CD1c-positive myeloid dendritic cell (primary cell): ENCODE results near the gene MAGED4B.
"Not testable (repeated sequence)": the region's sequence is repeated elsewhere in the genome, so short reads cannot be mapped to it uniquely, and the experiment has no call there.

Experiments used
- DNase-seq: peaks from one replicate; pipeline ENCODE4 v3.0.0-alpha.2; 2016; ENCODE audit errors: extremely low spot score

MAGED4B gene, protein sequence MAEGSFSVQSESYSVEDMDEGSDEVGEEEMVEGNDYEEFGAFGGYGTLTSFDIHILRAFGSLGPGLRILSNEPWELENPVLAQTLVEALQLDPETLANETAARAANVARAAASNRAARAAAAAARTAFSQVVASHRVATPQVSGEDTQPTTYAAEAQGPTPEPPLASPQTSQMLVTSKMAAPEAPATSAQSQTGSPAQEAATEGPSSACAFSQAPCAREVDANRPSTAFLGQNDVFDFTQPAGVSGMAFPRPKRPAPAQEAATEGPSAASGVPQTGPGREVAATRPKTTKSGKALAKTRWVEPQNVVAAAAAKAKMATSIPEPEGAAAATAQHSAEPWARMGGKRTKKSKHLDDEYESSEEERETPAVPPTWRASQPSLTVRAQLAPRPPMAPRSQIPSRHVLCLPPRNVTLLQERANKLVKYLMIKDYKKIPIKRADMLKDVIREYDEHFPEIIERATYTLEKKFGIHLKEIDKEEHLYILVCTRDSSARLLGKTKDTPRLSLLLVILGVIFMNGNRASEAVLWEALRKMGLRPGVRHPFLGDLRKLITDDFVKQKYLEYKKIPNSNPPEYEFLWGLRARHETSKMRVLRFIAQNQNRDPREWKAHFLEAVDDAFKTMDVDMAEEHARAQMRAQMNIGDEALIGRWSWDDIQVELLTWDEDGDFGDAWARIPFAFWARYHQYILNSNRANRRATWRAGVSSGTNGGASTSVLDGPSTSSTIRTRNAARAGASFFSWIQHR

DNA sequence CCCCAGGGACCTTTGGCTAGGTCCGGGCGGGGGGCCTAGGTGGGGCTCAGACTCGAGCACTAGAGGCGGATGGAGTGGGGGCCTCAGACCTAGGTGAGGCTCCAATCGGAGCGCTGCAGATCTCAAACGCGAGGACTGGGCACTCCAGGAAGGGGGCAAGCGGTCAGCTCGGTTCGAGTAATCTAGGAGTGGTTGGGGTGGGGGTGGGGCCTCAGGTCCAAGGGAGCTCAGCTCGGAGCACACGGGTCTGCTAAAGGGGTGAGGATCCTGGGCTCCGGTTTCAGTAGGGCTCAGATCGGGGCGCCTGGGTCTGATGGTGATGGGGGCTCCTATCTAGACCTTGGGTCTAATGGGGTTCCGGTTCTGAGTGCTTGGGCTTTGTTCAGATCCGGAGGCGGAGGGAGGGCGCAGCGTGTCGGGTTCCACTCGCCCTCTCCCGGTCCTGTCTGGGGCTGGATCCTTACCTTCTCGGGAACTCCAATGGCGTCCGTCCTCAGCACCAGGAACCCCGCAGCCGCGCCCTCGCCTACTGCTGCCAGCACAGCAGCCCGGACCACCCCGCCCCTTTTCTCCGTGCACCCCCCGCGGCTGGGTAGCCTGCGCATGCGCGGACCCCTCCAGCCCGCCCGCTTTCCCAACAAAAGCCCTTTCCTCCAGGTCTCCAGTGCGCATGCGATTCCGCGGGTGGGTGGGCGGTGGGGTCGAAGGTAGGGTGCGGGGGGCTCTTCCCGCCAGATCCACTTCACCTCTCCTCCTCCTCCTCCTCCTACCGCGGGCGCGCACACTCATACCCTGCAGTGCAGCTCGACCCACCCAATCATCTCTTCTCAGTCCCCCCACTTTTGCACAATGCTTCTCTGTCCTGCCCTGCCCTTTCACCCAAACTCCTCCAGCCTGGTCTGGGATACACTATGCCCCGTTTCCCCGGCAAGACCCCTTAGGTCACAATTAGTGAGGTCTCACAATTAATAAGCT is at the start of gene MAGED4B:
Gene MAGED4B, minus strand, starts transcription at position 518 of the 975 bp plus-strand sequence. CDS start 1,011 bp downstream, outside the sequence.
- not testable (repeated sequence) for DNase-seq

DNA sequence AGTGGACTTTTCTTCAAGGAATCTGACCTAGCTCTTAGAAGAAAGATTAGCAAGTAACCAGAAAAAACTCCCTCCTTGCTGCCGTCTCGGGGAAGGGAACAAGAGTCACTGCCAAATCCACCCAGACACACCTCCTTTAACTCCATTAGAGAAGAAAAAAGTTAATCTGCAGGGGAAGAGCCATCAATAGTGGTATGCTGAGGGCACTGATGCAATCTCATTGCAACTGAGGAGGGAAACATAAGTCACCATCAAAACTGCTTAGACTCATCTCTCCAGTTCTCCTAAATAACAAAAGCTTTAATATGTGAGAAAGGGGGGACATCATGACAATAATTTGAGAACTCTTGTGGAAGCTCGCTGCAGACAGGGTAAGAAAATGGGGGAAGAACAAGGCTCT is 49.3 kb upstream of the MAGED4B start:
- no peak for DNase-seq

DNA sequence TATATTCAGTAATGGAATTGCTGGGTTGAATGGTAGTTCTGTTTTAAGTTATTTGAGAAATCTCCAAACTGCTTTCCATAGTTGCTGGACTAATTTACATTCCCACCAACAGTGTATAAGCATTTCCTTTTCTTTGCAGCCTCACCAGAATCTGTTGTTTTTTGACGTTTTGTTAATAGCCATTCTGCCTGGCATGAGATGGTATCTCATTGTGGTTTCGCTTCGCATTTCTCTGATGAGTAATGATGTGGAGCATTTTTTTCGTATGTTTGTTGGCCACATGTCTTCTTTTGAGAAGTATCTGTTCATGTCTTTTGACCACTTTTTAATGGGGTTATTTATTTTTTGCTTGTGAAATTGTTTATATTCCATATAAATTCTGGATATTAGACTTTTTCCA is 13.6 kb upstream of the MAGED4B start:
- no peak for DNase-seq

DNA sequence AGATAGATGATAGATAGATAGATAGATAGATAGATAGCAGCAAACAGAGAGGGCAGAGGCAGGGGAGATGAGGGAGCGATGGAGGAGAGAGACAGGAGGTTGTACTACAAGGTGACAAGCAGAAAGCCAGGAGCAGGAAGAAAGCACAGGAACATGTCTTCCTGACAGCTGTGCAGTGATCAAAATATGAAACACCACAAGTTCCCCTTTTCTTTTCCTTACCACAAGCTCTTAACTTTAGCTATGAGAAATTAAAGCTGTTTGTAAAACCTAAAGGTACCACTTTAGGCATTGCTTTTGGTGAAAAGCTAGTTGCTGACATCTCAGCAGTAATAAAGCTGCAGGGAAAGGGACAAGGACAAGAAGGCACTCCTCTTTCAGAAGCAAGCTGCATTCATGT is 9.1 kb upstream of the MAGED4B start:
- no peak for DNase-seq

DNA sequence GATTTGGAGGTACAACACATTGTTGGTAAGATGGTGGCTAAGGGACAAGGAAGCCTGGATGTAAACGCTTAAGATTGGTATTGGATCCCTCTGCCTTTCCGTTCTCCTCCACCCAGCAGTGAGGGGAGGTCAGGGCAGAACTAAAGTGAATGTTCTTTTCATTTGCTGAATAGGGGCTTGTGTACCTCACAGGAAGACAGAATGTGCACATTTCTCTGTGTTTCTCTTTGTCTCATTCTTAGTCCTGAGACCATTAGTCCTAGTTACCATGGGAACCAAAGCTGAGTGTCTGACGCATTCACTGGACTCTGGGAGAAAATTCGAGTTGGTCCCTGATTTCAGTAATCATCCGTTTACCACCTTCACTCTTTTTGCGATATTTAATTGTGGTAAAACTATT is 26.7 kb downstream of the MAGED4B start:
- not testable (repeated sequence) for DNase-seq

DNA sequence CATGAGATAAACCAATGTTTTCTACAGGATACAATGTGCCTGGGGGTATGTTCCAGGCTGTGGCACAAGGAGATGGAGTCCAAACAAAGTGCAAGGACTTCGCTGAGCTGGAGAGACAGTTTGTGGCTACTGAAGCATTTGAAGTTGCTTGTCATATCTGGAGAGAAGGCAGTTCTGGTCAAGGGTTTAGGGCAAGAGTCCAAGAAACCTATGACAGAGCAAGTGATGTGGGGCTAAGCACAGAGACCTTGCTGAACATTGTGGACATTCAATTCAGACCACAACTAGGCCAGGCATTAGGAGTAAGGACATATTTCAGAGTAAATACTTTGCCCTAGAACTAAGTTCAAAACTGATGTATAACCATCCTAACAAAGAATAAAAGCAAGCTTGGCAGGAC is 34.8 kb downstream of the MAGED4B start:
- DNase-seq, result no peak

DNA sequence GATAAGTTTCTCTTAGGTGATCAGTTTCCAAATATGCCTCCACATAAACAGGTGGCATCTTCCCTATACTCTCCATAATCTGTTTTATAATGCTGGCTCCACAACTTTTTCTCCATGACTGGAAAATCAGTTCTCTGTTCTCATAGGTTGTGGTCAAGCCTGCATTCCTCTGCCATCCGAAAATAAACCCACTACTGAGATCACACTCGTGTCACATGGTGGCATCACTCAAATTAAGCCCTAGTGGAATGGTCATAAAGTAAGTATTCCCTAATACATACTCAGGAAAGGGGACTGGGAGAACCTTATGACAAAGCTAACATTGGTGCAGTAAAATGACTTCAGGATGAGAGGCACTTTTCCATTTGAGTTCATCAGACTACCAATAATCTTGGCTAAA is 37.6 kb downstream of the MAGED4B start:
- no peak for DNase-seq

DNA sequence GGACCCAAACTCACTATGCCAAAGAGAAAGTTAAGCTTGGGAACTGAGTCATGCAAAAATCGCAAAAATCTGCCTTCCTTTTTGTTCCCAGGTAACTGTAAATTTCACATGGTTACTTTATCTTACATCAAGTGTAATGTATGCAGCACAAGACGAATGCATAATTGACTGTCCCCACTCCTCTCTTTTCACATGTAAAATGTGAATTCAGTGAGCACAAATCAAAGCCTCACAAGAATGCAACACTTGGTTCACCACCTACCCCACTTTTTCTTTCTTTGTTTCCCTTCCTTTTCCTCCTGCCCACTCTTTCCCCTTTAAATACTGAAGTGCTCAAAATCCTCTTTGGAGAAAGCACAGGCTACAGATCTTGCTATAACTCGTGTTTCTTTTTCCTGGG is 53.2 kb downstream of the MAGED4B start:
- DNase-seq, result no peak
